WTC11 (cell line): ENCODE data around the gene NPC2. TPM values are rescaled to one million over a fixed set of nuclear protein-coding genes. Genes with fewer than 3 reads are reported as not detected.
A peak's percentile ranks its signal among the peaks of the same experiment; 100 is the strongest.

Experiments used
- ATAC-seq: fragments of 200-7000 bp; cut with Tn5 transposase; 2 replicates; pipeline ENCODE4 v1.10.0; 2021; ENCODE audit warnings: mild to moderate bottlenecking, moderate library complexity
- CTCF ChIA-PET: fragments of 300-600 bp; sonication (Branson Sonifier 250); formaldehyde crosslinking; loops from one replicate; lab custom pipeline; 2021; ENCODE audit warnings: antibody characterized with exemption; lab: Charles Lee
- POLR2A ChIA-PET: fragments of 350-600 bp; sonication (Branson Sonifier 250); formaldehyde crosslinking; loops from one replicate; lab custom pipeline; 2021; ENCODE audit warnings: antibody characterized with exemption; lab: Charles Lee
- DNase-seq: peaks from one replicate; pipeline ENCODE4 v3.0.0; 2021; ENCODE audit warnings: low spot score
- H3K27ac Mint-ChIP-seq: 2 replicates; pipeline ENCODE4 v1.8.0; 2021; ENCODE audit warnings: mixed read lengths
- H3K27me3 Mint-ChIP-seq: 2 replicates; pipeline ENCODE4 v1.8.0; 2021; ENCODE audit warnings: low read depth, mild to moderate bottlenecking, moderate library complexity, mixed read lengths
- H3K36me3 Mint-ChIP-seq: 2 replicates; pipeline ENCODE4 v1.8.0; 2021; ENCODE audit warnings: mixed read lengths
- H3K4me1 Mint-ChIP-seq: 2 replicates; pipeline ENCODE4 v1.8.0; 2022; ENCODE audit warnings: mixed read lengths
- H3K4me3 Mint-ChIP-seq: 2 replicates; pipeline ENCODE4 v1.8.0; 2021; ENCODE audit warnings: mild to moderate bottlenecking, moderate library complexity, mixed read lengths
- H3K9me3 Mint-ChIP-seq: 2 replicates; pipeline ENCODE4 v1.8.0; 2021; ENCODE audit warnings: mixed read lengths
- CTCF ChIP-seq: fragments of 200-600 bp; IDR thresholded peaks from 2 replicates; pipeline ENCODE4 v1.8.0; 2022; ENCODE audit warnings: antibody characterized with exemption
- FOXP1 ChIP-seq: sonication (generic); formaldehyde crosslinking; IDR thresholded peaks from 2 replicates; pipeline ENCODE4 v1.8.0; 2022; ENCODE audit warnings: missing genetic modification reagents, mild to moderate bottlenecking, moderate library complexity, borderline replicate concordance
- GRHL2 ChIP-seq: fragments of 250-450 bp; sonication (Bioruptor Pico); IDR thresholded peaks from 2 replicates; pipeline ENCODE4 v1.8.0; 2022; ENCODE audit warnings: mild to moderate bottlenecking, moderate library complexity; ENCODE audit not compliant: insufficient replicate concordance, severe bottlenecking
- KAT7 ChIP-seq: sonication (generic); formaldehyde crosslinking; IDR thresholded peaks from 2 replicates; pipeline ENCODE4 v1.8.1; 2023; ENCODE audit warnings: missing genetic modification reagents, mild to moderate bottlenecking, borderline replicate concordance
- MXD4 ChIP-seq: fragments of 250-450 bp; sonication (Bioruptor Pico); IDR thresholded peaks from 2 replicates; pipeline ENCODE4 v1.8.0; 2021; ENCODE audit warnings: mild to moderate bottlenecking, moderate library complexity, borderline replicate concordance
- TCF7 ChIP-seq: sonication (generic); formaldehyde crosslinking; IDR thresholded peaks from 2 replicates; pipeline ENCODE4 v1.8.0; 2022; ENCODE audit warnings: mild to moderate bottlenecking, low read depth, missing genetic modification reagents, moderate library complexity
- TEAD4 ChIP-seq: sonication (generic); formaldehyde crosslinking; IDR thresholded peaks from 2 replicates; pipeline ENCODE4 v1.8.0; 2022; ENCODE audit warnings: mild to moderate bottlenecking, missing genetic modification reagents
- ZNF121 ChIP-seq: sonication (generic); formaldehyde crosslinking; IDR thresholded peaks from 2 replicates; pipeline ENCODE4 v1.8.0; 2023; ENCODE audit warnings: missing genetic modification reagents
- ZNF232 ChIP-seq: sonication (generic); formaldehyde crosslinking; IDR thresholded peaks from 2 replicates; pipeline ENCODE4 v1.8.0; 2022; ENCODE audit warnings: mild to moderate bottlenecking, missing genetic modification reagents
- ZNF281 ChIP-seq: sonication (generic); formaldehyde crosslinking; IDR thresholded peaks from 2 replicates; pipeline ENCODE4 v1.8.0; 2023; ENCODE audit warnings: mild to moderate bottlenecking, missing genetic modification reagents
- total RNA-seq: library from RNA; stranded (reverse); gene quantifications from 3 replicates; pipeline ENCODE4 v1.2.3, GENCODE V29; 2021
- TF ChIP-seq, protein P1 (sequence below): fragments of 250-450 bp; sonication (Bioruptor Pico); IDR thresholded peaks from 2 replicates; pipeline ENCODE4 v1.9.0; 2021; ENCODE audit warnings: moderate library complexity, mild to moderate bottlenecking, inconsistent platforms, borderline replicate concordance
- TF ChIP-seq, protein P2 (sequence below): sonication (generic); formaldehyde crosslinking; IDR thresholded peaks from 2 replicates; pipeline ENCODE4 v1.8.1; 2022; ENCODE audit warnings: mild to moderate bottlenecking, missing genetic modification reagents, moderate library complexity, borderline replicate concordance
- TF ChIP-seq, protein P3 (sequence below): fragments of 250-450 bp; sonication (Bioruptor Pico); IDR thresholded peaks from 2 replicates; pipeline ENCODE4 v1.8.0; 2021; ENCODE audit warnings: mild to moderate bottlenecking
- TF ChIP-seq, protein P4 (sequence below): sonication (generic); formaldehyde crosslinking; IDR thresholded peaks from 2 replicates; pipeline ENCODE4 v1.8.1; 2022; ENCODE audit warnings: mild to moderate bottlenecking, moderate library complexity, missing genetic modification reagents

Gene NPC2
- total RNA-seq, 1 experiment from 2014 or later = 139 TPM

DNA sequence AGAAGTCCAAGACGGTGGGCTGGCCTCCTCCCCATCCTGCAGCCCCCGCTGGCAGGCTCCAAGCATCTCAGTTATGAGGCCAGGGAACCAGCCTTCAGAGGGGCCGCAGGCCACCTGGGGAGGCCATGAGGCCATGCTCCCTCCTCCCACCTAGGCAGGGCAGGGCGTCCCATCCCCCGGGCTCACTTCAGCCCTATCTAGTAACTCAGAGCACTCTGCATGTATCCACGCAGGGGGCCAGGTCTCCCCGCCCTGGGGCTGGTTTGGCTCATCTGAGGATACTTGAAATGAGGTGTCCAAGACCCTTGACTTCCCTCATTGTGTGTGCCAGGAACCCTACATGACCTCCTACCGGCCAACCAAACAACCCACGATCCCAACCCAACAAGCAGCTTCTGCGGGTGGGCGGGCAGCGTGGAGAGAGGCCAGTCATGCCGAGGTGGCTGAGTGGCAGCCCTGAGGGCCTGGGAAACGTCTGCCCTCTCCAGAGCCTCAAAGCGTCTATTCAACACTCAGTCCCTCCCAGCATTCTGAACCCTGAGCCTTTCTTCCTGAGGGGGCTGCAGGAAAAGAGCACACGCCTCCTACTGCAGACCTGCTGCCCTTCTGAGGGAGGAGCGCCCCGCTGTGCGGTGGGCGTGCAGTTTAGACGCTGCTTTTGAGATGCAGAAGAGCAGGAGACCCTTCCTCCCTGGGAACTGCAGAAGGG lies 17.3 kb upstream of the NPC2 start:
- TF ChIP-seq, protein P1, sequence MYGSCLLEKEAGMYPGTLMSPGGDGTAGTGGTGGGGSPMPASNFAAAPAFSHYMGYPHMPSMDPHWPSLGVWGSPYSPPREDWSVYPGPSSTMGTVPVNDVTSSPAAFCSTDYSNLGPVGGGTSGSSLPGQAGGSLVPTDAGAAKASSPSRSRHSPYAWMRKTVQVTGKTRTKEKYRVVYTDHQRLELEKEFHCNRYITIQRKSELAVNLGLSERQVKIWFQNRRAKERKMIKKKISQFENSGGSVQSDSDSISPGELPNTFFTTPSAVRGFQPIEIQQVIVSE (CRISPR knock-in tag) = no peak
- no peak for TF ChIP-seq KAT7 (CRISPR knock-in tag)
- no peak for TF ChIP-seq ZNF121 (CRISPR knock-in tag)
- TF ChIP-seq ZNF281 (CRISPR knock-in tag) = no peak
- no peak for TF ChIP-seq ZNF232 (CRISPR knock-in tag)
- TF ChIP-seq, protein P2, sequence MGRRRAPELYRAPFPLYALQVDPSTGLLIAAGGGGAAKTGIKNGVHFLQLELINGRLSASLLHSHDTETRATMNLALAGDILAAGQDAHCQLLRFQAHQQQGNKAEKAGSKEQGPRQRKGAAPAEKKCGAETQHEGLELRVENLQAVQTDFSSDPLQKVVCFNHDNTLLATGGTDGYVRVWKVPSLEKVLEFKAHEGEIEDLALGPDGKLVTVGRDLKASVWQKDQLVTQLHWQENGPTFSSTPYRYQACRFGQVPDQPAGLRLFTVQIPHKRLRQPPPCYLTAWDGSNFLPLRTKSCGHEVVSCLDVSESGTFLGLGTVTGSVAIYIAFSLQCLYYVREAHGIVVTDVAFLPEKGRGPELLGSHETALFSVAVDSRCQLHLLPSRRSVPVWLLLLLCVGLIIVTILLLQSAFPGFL (CRISPR knock-in tag) = no peak
- TF ChIP-seq TCF7 (CRISPR knock-in tag) = no peak
- TF ChIP-seq TEAD4 (CRISPR knock-in tag) = no peak
- TF ChIP-seq MXD4 (CRISPR knock-in tag) = no peak
- TF ChIP-seq CTCF = no peak
- TF ChIP-seq, protein P3, sequence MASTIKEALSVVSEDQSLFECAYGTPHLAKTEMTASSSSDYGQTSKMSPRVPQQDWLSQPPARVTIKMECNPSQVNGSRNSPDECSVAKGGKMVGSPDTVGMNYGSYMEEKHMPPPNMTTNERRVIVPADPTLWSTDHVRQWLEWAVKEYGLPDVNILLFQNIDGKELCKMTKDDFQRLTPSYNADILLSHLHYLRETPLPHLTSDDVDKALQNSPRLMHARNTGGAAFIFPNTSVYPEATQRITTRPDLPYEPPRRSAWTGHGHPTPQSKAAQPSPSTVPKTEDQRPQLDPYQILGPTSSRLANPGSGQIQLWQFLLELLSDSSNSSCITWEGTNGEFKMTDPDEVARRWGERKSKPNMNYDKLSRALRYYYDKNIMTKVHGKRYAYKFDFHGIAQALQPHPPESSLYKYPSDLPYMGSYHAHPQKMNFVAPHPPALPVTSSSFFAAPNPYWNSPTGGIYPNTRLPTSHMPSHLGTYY = no peak
- peaks cover 5% of the 10 kb centered on the region; the same call in 1 of the 2 replicates for H3K9me3 Mint-ChIP-seq
- H3K27ac Mint-ChIP-seq = no peak overlapping the region
- CTCF ChIA-PET = interaction anchor here (1.1 to 1.6 kb wide), 5 partner anchors 10 to 99 kb away, joined by 3 to 6 read pairs (median 5); no protein-coding TSS in a partner anchor
- H3K4me3 Mint-ChIP-seq = no peak overlapping the region
- H3K36me3 Mint-ChIP-seq = no peaks in the 10 kb centered on the region
- DNase-seq (peak; percentile 34), ATAC-seq (peak; percentile 46)
- POLR2A ChIA-PET = no interaction called here
- peaks cover 36% of the 10 kb centered on the region for H3K4me1 Mint-ChIP-seq
- peaks cover 8% of the 10 kb centered on the region for H3K27me3 Mint-ChIP-seq

DNA sequence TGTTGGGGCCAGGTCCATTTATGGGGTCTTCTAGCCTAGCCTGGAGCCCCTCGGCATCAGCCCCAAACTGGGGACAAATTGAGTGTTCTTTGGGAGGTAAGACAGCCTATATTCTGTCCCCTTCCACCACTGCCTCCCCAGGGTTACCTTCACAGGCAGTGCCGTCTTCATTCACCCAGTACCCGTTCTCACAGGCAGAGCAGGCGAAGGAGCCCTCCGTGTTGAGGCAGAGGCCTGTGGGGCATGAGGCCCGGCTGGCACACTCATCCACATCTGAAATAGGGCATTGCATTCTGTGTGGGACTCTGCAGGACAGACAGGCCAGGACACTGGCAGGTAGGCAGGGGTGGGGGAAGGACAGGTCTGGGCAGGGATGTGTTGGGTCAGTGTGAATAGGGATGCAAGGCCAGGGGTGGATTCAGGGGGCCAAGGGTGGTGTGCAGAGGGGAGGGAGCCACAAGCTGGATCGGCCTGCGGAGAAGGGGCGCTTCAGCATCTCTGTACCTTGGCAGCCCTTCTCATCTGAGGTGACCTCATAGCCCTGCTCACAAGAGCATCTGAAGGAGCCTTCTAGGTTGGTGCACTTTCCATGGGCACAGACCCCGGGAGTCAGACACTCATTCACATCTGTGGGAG lies 16.6 kb upstream of the NPC2 start:
- no peak for ATAC-seq
- H3K36me3 Mint-ChIP-seq = no peaks in the 10 kb centered on the region
- no peak for DNase-seq
- peaks cover 34% of the 10 kb centered on the region for H3K4me1 Mint-ChIP-seq
- H3K4me3 Mint-ChIP-seq = no peak overlapping the region
- H3K27ac Mint-ChIP-seq = no peak overlapping the region
- POLR2A ChIA-PET = no interaction called here
- H3K9me3 Mint-ChIP-seq = peaks cover 5% of the 10 kb centered on the region; the same call in 1 of the 2 replicates
- H3K27me3 Mint-ChIP-seq = peaks cover 8% of the 10 kb centered on the region
- CTCF ChIA-PET = interaction anchor here (1.1 to 3.1 kb wide), 11 partner anchors 9 to 207 kb away, joined by 3 to 37 read pairs (median 5); partner anchors contain the start of genes ABCD4 and LTBP2
- TF ChIP-seq, protein P4, sequence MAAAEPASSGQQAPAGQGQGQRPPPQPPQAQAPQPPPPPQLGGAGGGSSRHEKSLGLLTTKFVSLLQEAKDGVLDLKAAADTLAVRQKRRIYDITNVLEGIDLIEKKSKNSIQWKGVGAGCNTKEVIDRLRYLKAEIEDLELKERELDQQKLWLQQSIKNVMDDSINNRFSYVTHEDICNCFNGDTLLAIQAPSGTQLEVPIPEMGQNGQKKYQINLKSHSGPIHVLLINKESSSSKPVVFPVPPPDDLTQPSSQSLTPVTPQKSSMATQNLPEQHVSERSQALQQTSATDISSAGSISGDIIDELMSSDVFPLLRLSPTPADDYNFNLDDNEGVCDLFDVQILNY = no peak
- no peak for TF ChIP-seq GRHL2
- TF ChIP-seq FOXP1 (CRISPR knock-in tag) = no peak
- TF ChIP-seq, protein P3 = no peak
